Stimulated activated naive CD8-positive, alpha-beta T cell treated with anti-CD3 and anti-CD28 coated beads, Interleukin-15, amount 100 ng/mL, for 72 hours (primary cell): ENCODE data around the gene DPP8.
A peak's percentile ranks its signal among the peaks of the same experiment; 100 is the strongest.

Source experiments
- ATAC-seq: fragments of 150-1000 bp; cut with Tn5 transposase; 2 replicates; pipeline ENCODE4 v1.10.0; 2021; ENCODE audit warnings: mild to moderate bottlenecking, moderate library complexity
- DNase-seq, 2 donors: peaks; one replicate each; pipeline ENCODE4 v3.0.0; 2021 to 2022
- H3K27ac Mint-ChIP-seq, 2 donors: one replicate each; pipeline ENCODE4 v1.8.0; 2022; ENCODE audit warnings: mild to moderate bottlenecking in 2 of 2, mixed read lengths in 2 of 2, moderate library complexity in 2 of 2
- H3K27me3 Mint-ChIP-seq: one replicate; pipeline ENCODE4 v1.8.0; 2022; ENCODE audit warnings: mixed read lengths
- H3K4me1 Mint-ChIP-seq: one replicate; pipeline ENCODE4 v1.8.0; 2022; ENCODE audit warnings: mild to moderate bottlenecking, mixed read lengths
- H3K4me3 Mint-ChIP-seq, 2 donors: one replicate each; pipeline ENCODE4 v1.8.0; 2022; ENCODE audit warnings: mild to moderate bottlenecking in 2 of 2, mixed read lengths in 2 of 2, moderate library complexity in 1 of 2
- H3K9me3 Mint-ChIP-seq, 2 donors: one replicate each; pipeline ENCODE4 v1.8.0; 2022; ENCODE audit warnings: mixed read lengths in 2 of 2

Gene DPP8

DNA sequence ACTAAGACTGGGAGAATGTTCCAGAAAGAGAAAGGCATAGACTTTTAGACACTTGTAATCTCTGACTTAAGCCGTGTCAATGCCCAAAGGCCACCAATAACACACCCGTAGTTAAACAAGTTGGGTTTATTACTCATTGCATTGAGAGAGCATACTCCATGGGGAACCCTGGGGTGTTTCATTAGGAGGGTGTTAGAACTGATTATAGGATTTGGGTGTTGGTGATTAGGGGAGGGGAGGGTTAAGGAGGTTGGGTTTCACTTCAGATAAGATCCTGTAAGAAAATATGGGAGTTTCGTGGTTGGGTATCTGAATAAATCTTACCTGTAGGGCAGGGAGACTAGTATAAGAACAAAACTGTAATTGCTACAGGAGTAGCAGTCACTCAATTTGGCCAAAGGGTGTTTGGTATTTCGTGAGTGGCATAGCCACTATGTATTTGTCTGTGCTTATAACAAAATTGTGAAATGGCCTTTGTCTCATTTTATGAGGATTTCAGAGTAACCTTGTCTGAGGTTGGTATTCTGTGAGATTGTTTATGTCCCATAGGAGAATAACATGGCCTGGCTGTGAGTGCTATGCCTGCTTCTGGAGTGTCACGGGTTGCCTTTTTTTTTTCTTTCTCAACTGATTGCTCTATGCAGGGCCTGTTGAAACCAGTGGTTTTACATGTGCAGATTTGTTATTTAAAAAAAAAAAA lies 15.7 kb upstream of the DPP8 start:
- Mint-ChIP-seq H3K4me3 (peak overlapping the region in 1 of 2 donors; percentile 17), H3K9me3 (no peaks in the 10 kb centered on the region), H3K27me3 (no peaks in the 10 kb centered on the region), H3K27ac (no peak overlapping the region), H3K4me1 (peaks cover 43% of the 10 kb centered on the region)
- ATAC-seq (no peak), DNase-seq (no peak)

GRCh38 chr15:65532738-65533051 lies 15.2 kb upstream of the DPP8 start:
- H3K27ac Mint-ChIP-seq = no peak overlapping the region
- H3K4me1 Mint-ChIP-seq = peaks cover 43% of the 10 kb centered on the region
- peak overlapping the region in 1 of 2 donors; percentile 21 for H3K4me3 Mint-ChIP-seq
- H3K27me3 Mint-ChIP-seq = no peaks in the 10 kb centered on the region
- ATAC-seq (no peak), DNase-seq (no peak)
- no peaks in the 10 kb centered on the region for H3K9me3 Mint-ChIP-seq

- no peaks in the 10 kb centered on the region for H3K27me3 Mint-ChIP-seq
- peaks cover 43% of the 10 kb centered on the region for H3K4me1 Mint-ChIP-seq
- DNase-seq = peak; percentile 92 to 95
- H3K4me3 Mint-ChIP-seq = peak within 1 kb of the TSS; percentile 88 to 92
- peak; percentile 96 for ATAC-seq
- peak within 1 kb of the TSS; percentile 89 to 96 for H3K27ac Mint-ChIP-seq
- H3K9me3 Mint-ChIP-seq = no peaks in the 10 kb centered on the region
These were observed 13.0 kb upstream of the DPP8 start, which contains the start of gene HACD3 for GRCh38 chr15:65530318-65531111. TSS of gene HACD3 (plus strand) at chr15:65530463. CDS start at chr15:65530632, 169 bp downstream.

- peak overlapping the region; percentile 81 to 86 for H3K27ac Mint-ChIP-seq
- peaks cover 38% of the 10 kb centered on the region for H3K4me1 Mint-ChIP-seq
- ATAC-seq (no peak), DNase-seq (no peak)
- H3K27me3 Mint-ChIP-seq = no peaks in the 10 kb centered on the region
- H3K4me3 Mint-ChIP-seq = peak overlapping the region; percentile 88 to 92
- H3K9me3 Mint-ChIP-seq = no peaks in the 10 kb centered on the region
These were observed 12.4 kb upstream of the DPP8 start for GRCh38 chr15:65529762-65530317.

- peaks cover 29% of the 10 kb centered on the region for H3K4me1 Mint-ChIP-seq
- no peaks in the 10 kb centered on the region for H3K9me3 Mint-ChIP-seq
- H3K4me3 Mint-ChIP-seq = no peak overlapping the region
- no peaks in the 10 kb centered on the region for H3K27me3 Mint-ChIP-seq
- no peak overlapping the region for H3K27ac Mint-ChIP-seq
- DNase-seq = no peak
- ATAC-seq = no peak
These were observed 11.1 kb upstream of the DPP8 start for GRCh38 chr15:65528461-65529060.

GRCh38 chr15:65525622-65526021 lies 8.1 kb upstream of the DPP8 start:
- ATAC-seq (no peak), DNase-seq (no peak)
- Mint-ChIP-seq H3K27ac (no peak overlapping the region), H3K9me3 (no peaks in the 10 kb centered on the region), H3K4me1 (peaks cover 8% of the 10 kb centered on the region), H3K4me3 (no peak overlapping the region), H3K27me3 (no peaks in the 10 kb centered on the region)

GRCh38 chr15:65524226-65524625 lies 6.7 kb upstream of the DPP8 start:
- no peak overlapping the region for H3K4me3 Mint-ChIP-seq
- H3K27ac Mint-ChIP-seq = no peak overlapping the region
- no peaks in the 10 kb centered on the region for H3K4me1 Mint-ChIP-seq
- no peak for DNase-seq
- H3K27me3 Mint-ChIP-seq = no peaks in the 10 kb centered on the region
- no peak for ATAC-seq
- no peaks in the 10 kb centered on the region for H3K9me3 Mint-ChIP-seq

GRCh38 chr15:65521350-65521749 lies 3.9 kb upstream of the DPP8 start:
- DNase-seq (no peak), ATAC-seq (no peak)
- H3K27ac Mint-ChIP-seq = peak overlapping the region in 1 of 2 donors; percentile 12
- peaks cover 8% of the 10 kb centered on the region for H3K4me1 Mint-ChIP-seq
- no peak overlapping the region for H3K4me3 Mint-ChIP-seq
- no peaks in the 10 kb centered on the region for H3K9me3 Mint-ChIP-seq
- H3K27me3 Mint-ChIP-seq = no peaks in the 10 kb centered on the region

DNA sequence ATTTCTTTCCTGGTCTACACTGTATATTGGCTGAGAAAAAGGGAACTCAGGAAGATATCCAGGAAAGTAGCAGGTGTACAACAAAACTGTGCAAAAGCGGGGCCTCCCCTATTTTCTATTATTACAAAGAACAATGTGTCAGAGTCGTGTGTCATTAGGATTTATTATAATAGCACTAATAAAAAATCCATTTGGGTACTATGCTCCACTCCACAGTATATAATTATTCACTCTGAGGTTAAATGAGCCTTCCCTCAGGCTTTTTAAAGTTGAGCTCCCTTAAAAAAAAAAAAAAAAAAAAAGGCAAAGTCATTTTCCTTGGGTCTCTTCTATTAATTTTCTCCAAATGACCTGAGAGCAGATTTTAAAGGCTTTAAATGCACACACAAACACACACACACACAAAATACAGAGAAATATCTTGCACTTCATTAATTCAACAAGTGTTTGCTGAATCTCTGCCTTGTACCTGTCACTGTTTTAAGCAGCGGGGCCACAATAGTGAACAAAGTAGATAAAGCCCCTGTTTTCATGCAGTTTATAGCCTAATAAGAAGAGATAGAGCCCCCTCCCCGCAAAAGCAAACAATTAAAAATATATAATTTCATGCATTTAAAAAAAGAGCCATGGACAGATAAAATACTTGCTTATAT lies 1.3 kb upstream of the DPP8 start:
- DNase-seq (no peak), ATAC-seq (no peak)
- Mint-ChIP-seq H3K4me3 (no peak overlapping the region), H3K9me3 (no peaks in the 10 kb centered on the region), H3K4me1 (peaks cover 21% of the 10 kb centered on the region), H3K27me3 (no peaks in the 10 kb centered on the region), H3K27ac (no peak overlapping the region)

DNA sequence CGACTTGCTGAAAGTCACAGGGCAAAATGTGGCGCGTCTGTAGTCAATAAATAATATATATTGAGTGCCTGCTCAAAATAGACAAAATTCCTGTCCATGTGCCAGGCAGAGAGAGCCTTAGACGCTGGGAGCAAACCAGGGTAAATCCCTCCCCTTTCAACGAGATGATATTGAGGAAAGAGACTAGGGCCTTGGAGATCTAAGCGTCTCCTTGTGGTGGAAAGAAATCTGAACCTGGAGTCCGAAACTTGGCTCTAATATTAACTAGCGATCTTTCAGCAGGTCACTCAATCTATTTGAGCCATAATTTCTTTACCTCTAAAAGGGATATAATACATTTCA lies 348 bp upstream of the DPP8 start:
- Mint-ChIP-seq H3K9me3 (no peaks in the 10 kb centered on the region), H3K4me1 (peaks cover 30% of the 10 kb centered on the region), H3K27me3 (no peaks in the 10 kb centered on the region), H3K4me3 (peak overlapping the region; percentile 84 to 95), H3K27ac (peak overlapping the region; percentile 72 to 97)
- no peak for DNase-seq
- ATAC-seq = no peak

GRCh38 chr15:65512807-65513416 lies 4.6 kb downstream of the DPP8 start:
- Mint-ChIP-seq H3K27ac (no peak overlapping the region), H3K9me3 (no peaks in the 10 kb centered on the region)
- no peak for DNase-seq

DNA sequence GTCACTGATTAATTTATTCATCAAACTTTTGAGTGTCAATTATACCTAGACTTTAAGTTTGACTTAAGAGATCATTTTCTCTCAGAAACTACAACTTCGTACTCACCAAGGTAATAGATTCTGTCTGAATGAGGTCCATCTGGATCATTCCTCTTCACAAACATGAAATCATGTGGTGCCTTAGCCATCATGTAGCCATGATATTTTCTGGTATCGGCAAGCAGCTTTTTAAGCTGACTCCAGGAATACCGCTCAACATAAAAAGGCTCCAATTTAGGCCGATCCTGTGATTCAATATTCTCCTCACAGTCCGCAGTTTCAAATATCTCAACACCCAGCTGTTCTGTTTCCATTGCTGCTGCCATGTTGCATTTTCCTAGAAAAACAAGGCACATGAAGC lies 5.3 kb downstream of the DPP8 start:
- ATAC-seq (no peak), DNase-seq (no peak)
- Mint-ChIP-seq H3K4me3 (no peak overlapping the region), H3K9me3 (no peaks in the 10 kb centered on the region), H3K27me3 (no peaks in the 10 kb centered on the region), H3K4me1 (peaks cover 36% of the 10 kb centered on the region), H3K27ac (no peak overlapping the region)

More at GRCh38 chr15:65512807-65513416, 4.6 kb downstream of the DPP8 start:
- Mint-ChIP-seq H3K4me3 (no peak overlapping the region), H3K4me1 (peaks cover 40% of the 10 kb centered on the region), H3K27me3 (no peaks in the 10 kb centered on the region)
- ATAC-seq = no peak

GRCh38 chr15:65509321-65509720 lies 8.2 kb downstream of the DPP8 start:
- Mint-ChIP-seq H3K27ac (peak overlapping the region in 1 of 2 donors; percentile 0), H3K9me3 (no peaks in the 10 kb centered on the region), H3K4me3 (no peak overlapping the region), H3K4me1 (peaks cover 21% of the 10 kb centered on the region), H3K27me3 (no peaks in the 10 kb centered on the region)
- ATAC-seq (no peak), DNase-seq (no peak)

GRCh38 chr15:65494076-65494475 lies 23.4 kb downstream of the DPP8 start:
- no peaks in the 10 kb centered on the region for H3K4me1 Mint-ChIP-seq
- DNase-seq = no peak
- no peak overlapping the region for H3K4me3 Mint-ChIP-seq
- peak overlapping the region in 1 of 2 donors; percentile 48 for H3K27ac Mint-ChIP-seq
- no peak for ATAC-seq
- no peaks in the 10 kb centered on the region for H3K27me3 Mint-ChIP-seq
- no peaks in the 10 kb centered on the region for H3K9me3 Mint-ChIP-seq

DNA sequence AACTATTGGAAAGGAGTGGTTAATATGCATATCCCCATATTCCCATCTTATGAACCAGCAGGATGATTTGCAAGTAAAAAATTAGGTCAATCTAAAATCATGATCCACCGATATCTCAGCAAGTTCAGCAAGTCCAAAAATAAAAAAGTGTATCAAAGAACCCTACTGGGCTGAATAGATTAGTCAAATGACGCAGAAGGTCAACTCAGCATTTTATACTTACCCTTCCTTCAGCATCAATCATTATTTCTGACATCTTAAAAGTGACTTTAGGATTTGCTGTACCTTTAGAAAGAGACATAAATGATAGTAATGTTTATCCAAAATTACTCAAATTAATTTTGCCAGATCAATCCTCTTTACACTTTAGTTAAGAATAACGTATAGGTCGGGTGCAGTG lies 32.6 kb downstream of the DPP8 start:
- H3K27ac Mint-ChIP-seq = no peak overlapping the region
- H3K9me3 Mint-ChIP-seq = no peaks in the 10 kb centered on the region
- no peak overlapping the region for H3K4me3 Mint-ChIP-seq
- DNase-seq (no peak), ATAC-seq (no peak)
- no peaks in the 10 kb centered on the region for H3K4me1 Mint-ChIP-seq
- no peaks in the 10 kb centered on the region for H3K27me3 Mint-ChIP-seq
